HCT116 (cell line): ENCODE data around the gene TET3.

Source experiments
- RAD21 ChIP-seq: IDR thresholded peaks from 2 replicates; pipeline ENCODE4 v1.6.1; 2012; ENCODE audit warnings: low read depth, mild to moderate bottlenecking
- ZNF274 ChIP-seq: fragments of 200-500 bp; sonication (Bioruptor generic); IDR thresholded peaks from 2 replicates; pipeline ENCODE4 v1.6.1; 2014; ENCODE audit warnings: mild to moderate bottlenecking, low read depth, low read length, inconsistent platforms

GRCh38 chr2:74028741-74029140 lies 44.0 kb downstream of the TET3 start:
- TF ChIP-seq ZNF274 (no peak), RAD21 (no peak)
